ENCODE data around the gene PLXNB2.
A peak's percentile ranks its signal among the peaks of the same experiment; 100 is the strongest.
"Not testable (repeated sequence)": the region's sequence is repeated elsewhere in the genome, so short reads cannot be mapped to it uniquely, and the experiment has no call there.

Gene PLXNB2

DNA sequence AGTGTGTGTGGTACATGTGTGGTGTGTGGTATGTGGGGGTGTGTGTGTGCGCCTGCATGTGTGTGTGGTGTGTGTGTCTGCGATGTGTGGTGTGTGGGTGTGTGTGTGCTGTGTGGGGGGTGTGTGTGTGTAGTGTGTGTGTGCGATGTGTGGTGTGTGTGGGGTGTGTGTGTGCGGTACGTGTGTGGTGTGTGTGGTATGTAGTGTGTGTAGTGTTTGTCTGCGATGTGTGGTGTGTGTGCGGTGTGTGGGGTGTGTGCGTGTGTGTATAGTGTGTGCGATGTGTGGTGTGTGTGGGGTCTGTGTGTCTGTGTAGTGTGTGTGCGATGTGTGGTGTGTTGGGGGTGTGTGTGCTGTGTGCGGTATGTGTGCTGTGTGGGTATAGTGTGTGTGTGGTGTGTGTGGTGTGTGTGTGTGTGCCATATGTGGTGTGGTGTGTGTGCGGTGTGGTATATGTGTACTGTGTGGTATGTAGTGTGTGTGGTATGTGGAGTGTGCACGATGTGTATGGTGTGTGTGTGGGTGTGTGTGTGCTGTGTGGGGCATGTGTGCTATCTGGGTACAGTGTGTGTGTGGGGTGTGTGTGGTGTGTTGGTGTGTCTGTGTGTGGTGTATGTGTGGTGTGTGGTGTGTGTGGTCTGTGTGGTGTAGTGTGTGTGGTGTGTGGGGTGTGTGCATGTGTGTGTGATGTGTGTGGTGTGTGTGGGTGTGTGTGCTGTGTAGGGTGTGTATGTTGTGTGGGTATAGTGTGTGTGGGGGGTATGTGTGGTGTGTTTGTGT lies 30.0 kb upstream of the PLXNB2 start:
- H3K36me3 Mint-ChIP-seq = no peaks in the 10 kb centered on the region
- H3K4me1 Mint-ChIP-seq = peaks cover 8% of the 10 kb centered on the region
- no peak overlapping the region for H3K27ac Mint-ChIP-seq
- no peaks in the 10 kb centered on the region for H3K27me3 Mint-ChIP-seq
- H3K4me3 Mint-ChIP-seq = no peak overlapping the region
- no peaks in the 10 kb centered on the region for H3K9me3 Mint-ChIP-seq

- H3K36me3 Mint-ChIP-seq, H3K4me1 Mint-ChIP-seq, H3K27ac Mint-ChIP-seq, H3K27me3 Mint-ChIP-seq, H3K4me3 Mint-ChIP-seq, H3K9me3 Mint-ChIP-seq: not testable (repeated sequence)
Observed at GRCh38 chr22:50334433-50334832, 27.0 kb upstream of the PLXNB2 start.

DNA sequence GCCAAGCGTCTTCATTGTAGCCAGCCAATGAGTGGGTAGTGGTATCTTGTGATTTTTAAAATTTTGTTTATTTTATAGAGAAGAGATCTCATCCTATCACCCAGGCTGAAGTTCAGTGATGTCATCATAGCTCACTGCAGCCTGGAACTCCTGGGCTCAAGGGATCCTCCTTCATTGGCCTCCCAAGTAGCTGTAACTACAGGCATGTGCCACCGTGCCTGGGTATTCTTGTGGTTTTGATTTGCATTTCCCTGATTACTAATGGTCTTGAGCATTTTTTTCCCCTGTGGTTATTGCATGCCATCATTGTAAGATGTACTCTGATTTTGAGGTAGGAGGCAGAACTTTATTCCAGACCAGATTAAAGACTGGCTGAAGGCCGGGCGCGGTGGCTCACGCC lies 21.8 kb upstream of the PLXNB2 start:
- no peaks in the 10 kb centered on the region for H3K36me3 Mint-ChIP-seq
- H3K4me1 Mint-ChIP-seq = peaks cover 13% of the 10 kb centered on the region
- no peaks in the 10 kb centered on the region for H3K27me3 Mint-ChIP-seq
- H3K9me3 Mint-ChIP-seq = no peaks in the 10 kb centered on the region
- H3K27ac Mint-ChIP-seq = no peak overlapping the region
- no peak overlapping the region for H3K4me3 Mint-ChIP-seq

DNA sequence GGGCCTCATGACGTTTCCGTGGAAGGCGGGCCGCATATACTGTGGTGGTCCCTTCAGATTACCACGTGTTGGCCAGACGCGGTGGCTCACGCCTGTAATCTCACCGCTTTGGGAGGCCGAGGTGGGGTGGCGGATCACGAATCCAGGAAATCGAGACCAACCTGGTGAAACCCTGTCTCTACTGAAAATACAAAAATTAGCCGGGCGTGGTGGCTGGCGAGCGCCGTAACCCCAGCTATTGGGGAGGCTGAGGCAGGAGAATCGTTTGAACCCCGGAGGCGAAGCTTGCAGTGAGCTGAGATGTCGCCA lies 20.2 kb upstream of the PLXNB2 start:
- no peak overlapping the region for H3K27ac Mint-ChIP-seq
- no peaks in the 10 kb centered on the region for H3K36me3 Mint-ChIP-seq
- H3K4me3 Mint-ChIP-seq = peak overlapping the region; percentile 75
- H3K4me1 Mint-ChIP-seq = peaks cover 13% of the 10 kb centered on the region
- H3K9me3 Mint-ChIP-seq = no peaks in the 10 kb centered on the region
- H3K27me3 Mint-ChIP-seq = no peaks in the 10 kb centered on the region

DNA sequence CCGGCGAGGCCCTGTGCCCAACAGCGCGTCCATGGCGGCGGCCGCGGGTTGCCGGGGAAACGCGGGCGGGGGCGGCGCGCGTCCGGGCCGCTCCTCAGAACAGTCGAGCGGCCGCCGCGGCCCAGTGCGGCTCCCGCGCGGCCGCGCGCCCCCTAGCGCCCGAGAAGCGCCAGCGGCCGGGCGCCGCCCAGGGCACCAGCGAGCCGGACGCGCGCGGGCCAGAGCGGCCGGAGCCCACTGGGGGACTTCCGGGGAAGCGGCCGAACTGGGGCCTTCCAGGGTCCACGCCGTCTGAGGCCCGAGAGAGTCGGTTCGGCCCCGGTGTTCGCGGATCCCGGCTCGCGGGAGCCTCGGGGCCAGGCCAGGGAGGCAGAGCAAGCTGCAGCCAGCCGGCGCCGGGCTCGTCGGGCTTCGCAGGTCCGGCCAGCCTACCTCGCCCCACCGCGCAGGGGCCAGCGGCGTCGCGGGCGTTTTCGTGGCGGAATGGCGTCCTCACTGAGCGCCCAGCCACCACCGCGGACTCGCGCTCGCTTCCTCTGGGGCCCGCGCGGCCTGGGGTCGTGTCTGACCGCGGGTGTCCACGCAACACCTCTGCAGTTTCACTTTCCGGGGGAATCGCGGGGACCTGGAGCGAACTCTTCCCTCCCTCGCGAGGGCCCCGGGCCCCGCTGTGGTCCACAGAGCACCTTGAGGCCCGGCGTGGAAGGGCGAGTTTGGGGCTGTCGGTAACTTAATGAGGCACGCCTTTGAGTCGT lies 19.7 kb upstream of the PLXNB2 start, which contains the start of gene DENND6B:
DENND6B (minus strand) TSS at position 57 of the 755 bp plus-strand sequence; CDS start at position 33, 24 bp downstream.
- H3K4me1 Mint-ChIP-seq = peaks cover 13% of the 10 kb centered on the region
- H3K27me3 Mint-ChIP-seq = no peaks in the 10 kb centered on the region
- H3K36me3 Mint-ChIP-seq = no peaks in the 10 kb centered on the region
- H3K9me3 Mint-ChIP-seq = no peaks in the 10 kb centered on the region
- peak within 1 kb of the TSS; percentile 72 for H3K27ac Mint-ChIP-seq
- H3K4me3 Mint-ChIP-seq = peak within 1 kb of the TSS; percentile 86

DNA sequence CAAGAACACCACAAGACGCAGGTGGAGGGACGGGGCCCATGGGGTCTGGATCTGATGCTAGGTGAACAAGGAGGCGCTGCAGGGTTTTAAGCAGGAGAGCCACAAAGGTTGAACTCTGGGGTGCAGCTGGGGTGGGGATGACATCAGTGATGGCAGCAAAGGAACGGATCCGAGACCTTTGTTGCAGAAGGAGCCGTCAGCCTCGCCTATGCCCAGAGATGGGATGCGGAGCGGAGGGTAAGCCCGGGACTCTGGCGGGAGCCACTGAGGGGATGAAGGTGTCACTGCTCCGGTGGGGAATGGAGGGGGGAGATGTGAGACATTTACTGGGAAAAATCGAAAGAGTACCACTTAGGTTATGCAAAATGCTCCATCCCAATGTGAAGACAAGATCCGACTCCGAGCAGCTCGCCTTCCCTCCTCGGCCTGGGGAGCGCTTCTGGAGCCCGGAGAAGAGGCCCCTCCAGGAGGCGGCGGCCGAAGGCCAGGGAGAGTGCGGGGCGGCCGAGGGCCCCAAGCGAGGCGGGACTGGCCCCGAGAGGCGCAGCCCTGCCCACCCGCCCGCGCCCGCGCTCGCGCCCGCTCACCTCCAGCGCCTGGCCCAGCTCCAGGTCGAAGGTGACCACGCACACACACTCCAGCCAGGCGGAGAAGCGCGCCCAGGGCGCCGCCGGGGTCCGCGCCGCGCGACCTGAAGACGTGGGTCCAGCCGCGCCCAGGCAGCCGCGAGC lies 18.9 kb upstream of the PLXNB2 start:
- Mint-ChIP-seq H3K4me3 (peak overlapping the region; percentile 86), H3K4me1 (peaks cover 13% of the 10 kb centered on the region), H3K27me3 (no peaks in the 10 kb centered on the region), H3K36me3 (no peaks in the 10 kb centered on the region), H3K27ac (peak overlapping the region; percentile 72), H3K9me3 (no peaks in the 10 kb centered on the region)

- Mint-ChIP-seq H3K27ac (no peak overlapping the region), H3K27me3 (no peaks in the 10 kb centered on the region), H3K4me3 (peak overlapping the region; percentile 86), H3K36me3 (no peaks in the 10 kb centered on the region), H3K9me3 (no peaks in the 10 kb centered on the region), H3K4me1 (peaks cover 13% of the 10 kb centered on the region)
Observed at GRCh38 chr22:50325444-50326224, 18.2 kb upstream of the PLXNB2 start.

- H3K36me3 Mint-ChIP-seq = no peaks in the 10 kb centered on the region
- H3K27me3 Mint-ChIP-seq = no peaks in the 10 kb centered on the region
- no peaks in the 10 kb centered on the region for H3K9me3 Mint-ChIP-seq
- peaks cover 8% of the 10 kb centered on the region for H3K4me1 Mint-ChIP-seq
- no peak overlapping the region for H3K4me3 Mint-ChIP-seq
- H3K27ac Mint-ChIP-seq = no peak overlapping the region
Observed at GRCh38 chr22:50323900-50324299, 16.5 kb upstream of the PLXNB2 start.

GRCh38 chr22:50322382-50323104 lies 15.1 kb upstream of the PLXNB2 start:
- not testable (repeated sequence) for H3K27me3 Mint-ChIP-seq, H3K27ac Mint-ChIP-seq, H3K36me3 Mint-ChIP-seq, H3K4me3 Mint-ChIP-seq, H3K9me3 Mint-ChIP-seq, H3K4me1 Mint-ChIP-seq

GRCh38 chr22:50320671-50321325 lies 13.4 kb upstream of the PLXNB2 start:
- H3K27me3 Mint-ChIP-seq = no peaks in the 10 kb centered on the region
- H3K4me1 Mint-ChIP-seq = peaks cover 2% of the 10 kb centered on the region
- no peaks in the 10 kb centered on the region for H3K36me3 Mint-ChIP-seq
- no peak overlapping the region for H3K27ac Mint-ChIP-seq
- H3K9me3 Mint-ChIP-seq = no peaks in the 10 kb centered on the region
- H3K4me3 Mint-ChIP-seq = no peak overlapping the region

DNA sequence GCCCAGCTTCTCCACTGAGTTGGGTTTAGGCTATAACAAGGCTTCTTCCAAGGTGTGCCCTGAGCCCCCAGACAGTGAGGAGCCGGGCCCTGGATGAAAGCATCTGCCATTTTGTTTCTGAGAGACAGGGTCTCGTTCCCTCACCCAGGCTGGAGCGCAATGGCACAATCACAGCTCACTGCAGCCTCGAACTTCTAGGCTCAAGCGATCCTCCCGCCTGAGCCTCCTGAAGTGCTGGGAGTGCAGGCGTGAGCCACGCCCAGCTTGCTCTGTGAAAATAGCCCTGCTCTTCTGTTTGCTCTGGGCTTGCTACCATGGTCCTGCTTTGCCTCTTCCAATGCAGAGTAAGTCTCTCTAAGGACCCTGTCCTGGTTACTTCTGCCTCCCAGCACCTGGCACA lies 12.7 kb upstream of the PLXNB2 start:
- Mint-ChIP-seq H3K36me3 (no peaks in the 10 kb centered on the region), H3K27me3 (no peaks in the 10 kb centered on the region), H3K27ac (no peak overlapping the region), H3K4me1 (peaks cover 5% of the 10 kb centered on the region), H3K4me3 (no peak overlapping the region), H3K9me3 (no peaks in the 10 kb centered on the region)

DNA sequence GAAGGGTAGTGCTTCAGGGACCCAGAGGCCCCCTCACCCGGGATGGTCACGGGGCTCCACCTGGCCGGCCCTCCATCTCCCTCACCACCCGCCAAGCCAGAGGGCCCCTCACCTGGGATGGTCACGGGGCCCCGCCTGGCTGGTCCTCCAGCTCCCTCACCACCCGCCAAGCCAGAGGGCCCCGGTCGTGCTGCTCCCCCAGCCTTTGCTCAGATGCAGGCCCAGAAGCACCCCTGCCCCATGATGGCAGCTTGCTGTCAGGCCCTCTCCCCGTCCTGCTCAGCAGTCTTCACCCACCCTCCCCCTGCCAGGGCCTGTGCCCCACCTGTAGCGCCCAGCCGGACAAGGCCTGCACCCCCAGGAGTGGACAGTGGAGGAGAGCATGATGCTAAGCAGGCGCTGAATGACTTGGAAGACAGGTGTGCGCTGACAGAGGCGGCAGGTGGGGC lies 12.1 kb upstream of the PLXNB2 start:
- Mint-ChIP-seq H3K27ac (no peak overlapping the region), H3K4me3 (no peak overlapping the region), H3K36me3 (no peaks in the 10 kb centered on the region), H3K9me3 (no peaks in the 10 kb centered on the region), H3K27me3 (no peaks in the 10 kb centered on the region), H3K4me1 (peaks cover 7% of the 10 kb centered on the region)

GRCh38 chr22:50318698-50319411 lies 11.4 kb upstream of the PLXNB2 start:
- H3K4me1 Mint-ChIP-seq = peaks cover 13% of the 10 kb centered on the region
- no peak overlapping the region for H3K4me3 Mint-ChIP-seq
- H3K27ac Mint-ChIP-seq = no peak overlapping the region
- no peaks in the 10 kb centered on the region for H3K36me3 Mint-ChIP-seq
- no peaks in the 10 kb centered on the region for H3K9me3 Mint-ChIP-seq
- no peaks in the 10 kb centered on the region for H3K27me3 Mint-ChIP-seq

DNA sequence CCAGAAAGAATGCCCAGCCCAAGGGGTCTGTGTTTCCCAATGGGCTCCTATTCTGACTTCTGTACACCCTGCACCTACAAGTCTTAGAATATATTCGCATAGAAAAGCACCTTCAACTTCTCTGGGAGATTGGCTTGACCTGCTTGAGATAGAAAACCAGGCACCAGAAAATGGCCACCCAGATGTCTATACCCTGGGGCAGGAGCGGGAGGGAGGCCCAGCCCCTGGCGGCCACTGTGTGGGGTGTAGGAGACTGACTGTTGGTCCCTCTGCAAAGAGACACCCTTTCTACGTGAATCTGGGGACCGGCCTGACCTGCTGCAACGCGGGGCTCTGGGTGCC lies 10.9 kb upstream of the PLXNB2 start:
- Mint-ChIP-seq H3K27me3 (no peaks in the 10 kb centered on the region), H3K4me3 (no peak overlapping the region), H3K27ac (no peak overlapping the region), H3K36me3 (no peaks in the 10 kb centered on the region), H3K9me3 (no peaks in the 10 kb centered on the region), H3K4me1 (peaks cover 16% of the 10 kb centered on the region)

Data from activated naive CD4-positive, alpha-beta T cell treated with anti-CD3 and anti-CD28 coated beads, Interleukin-2, amount 50 U/mL, for 24 hours (primary cell).